ENCODE measurements around the gene ST6GALNAC2.
"Not testable (repeated sequence)": the region's sequence is repeated elsewhere in the genome, so short reads cannot be mapped to it uniquely, and the experiment has no call there.

- TF ChIP-seq CTCF (IDR thresholded peaks at IDR 0.05; ENCODE audit: low read depth, low read length, poor library complexity, severe bottlenecking); EZH2phosphoT487 (IDR thresholded peaks at IDR 0.05; ENCODE audit: borderline replicate concordance, low read length): not testable (repeated sequence)
Measured at GRCh38 chr17:76533640-76534359, 51.9 kb downstream of the ST6GALNAC2 start.
